Hepatocyte (in vitro differentiated cells): ENCODE measurements around the gene MAP2.

Experiments used
- EZH2 ChIP-seq: fragments of 200-600 bp; sonication (generic); IDR thresholded peaks from 2 replicates; pipeline ENCODE4 v1.6.1; 2016; ENCODE audit warnings: antibody characterized with exemption, mild to moderate bottlenecking, borderline replicate concordance
- TF ChIP-seq, protein P1 (sequence below): fragments of 200-600 bp; sonication (generic); IDR thresholded peaks from 2 replicates; pipeline ENCODE4 v1.5.1; 2016; ENCODE audit warnings: antibody characterized with exemption, mild to moderate bottlenecking; ENCODE audit not compliant: poor library complexity

- TF ChIP-seq, protein P1, sequence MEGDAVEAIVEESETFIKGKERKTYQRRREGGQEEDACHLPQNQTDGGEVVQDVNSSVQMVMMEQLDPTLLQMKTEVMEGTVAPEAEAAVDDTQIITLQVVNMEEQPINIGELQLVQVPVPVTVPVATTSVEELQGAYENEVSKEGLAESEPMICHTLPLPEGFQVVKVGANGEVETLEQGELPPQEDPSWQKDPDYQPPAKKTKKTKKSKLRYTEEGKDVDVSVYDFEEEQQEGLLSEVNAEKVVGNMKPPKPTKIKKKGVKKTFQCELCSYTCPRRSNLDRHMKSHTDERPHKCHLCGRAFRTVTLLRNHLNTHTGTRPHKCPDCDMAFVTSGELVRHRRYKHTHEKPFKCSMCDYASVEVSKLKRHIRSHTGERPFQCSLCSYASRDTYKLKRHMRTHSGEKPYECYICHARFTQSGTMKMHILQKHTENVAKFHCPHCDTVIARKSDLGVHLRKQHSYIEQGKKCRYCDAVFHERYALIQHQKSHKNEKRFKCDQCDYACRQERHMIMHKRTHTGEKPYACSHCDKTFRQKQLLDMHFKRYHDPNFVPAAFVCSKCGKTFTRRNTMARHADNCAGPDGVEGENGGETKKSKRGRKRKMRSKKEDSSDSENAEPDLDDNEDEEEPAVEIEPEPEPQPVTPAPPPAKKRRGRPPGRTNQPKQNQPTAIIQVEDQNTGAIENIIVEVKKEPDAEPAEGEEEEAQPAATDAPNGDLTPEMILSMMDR, result peak; percentile 60
- no peak for TF ChIP-seq EZH2
Observed at GRCh38 chr2:209577376-209578357, 153.8 kb downstream of the MAP2 start.
